HG02678 (cell line): Measurements from ENCODE around the gene STYX.

ENCODE experiments used
- ATAC-seq: cut with Tn5 transposase; IDR thresholded peaks from one replicate; pipeline ENCODE4 v1.9.1; 2021; ENCODE audit warnings: mild to moderate bottlenecking, moderate library complexity; ENCODE audit not compliant: unreplicated experiment

The STYX gene

GRCh38 chr14:52729925-52730708 is at the start of gene STYX:
Gene STYX (plus strand): TSS chr14:52730166. CDS start chr14:52730475, 309 bp downstream.
- ATAC-seq: peak; percentile 94

- no peak for ATAC-seq
Observed at GRCh38 chr14:52683985-52684520, 45.9 kb upstream of the STYX start.

DNA sequence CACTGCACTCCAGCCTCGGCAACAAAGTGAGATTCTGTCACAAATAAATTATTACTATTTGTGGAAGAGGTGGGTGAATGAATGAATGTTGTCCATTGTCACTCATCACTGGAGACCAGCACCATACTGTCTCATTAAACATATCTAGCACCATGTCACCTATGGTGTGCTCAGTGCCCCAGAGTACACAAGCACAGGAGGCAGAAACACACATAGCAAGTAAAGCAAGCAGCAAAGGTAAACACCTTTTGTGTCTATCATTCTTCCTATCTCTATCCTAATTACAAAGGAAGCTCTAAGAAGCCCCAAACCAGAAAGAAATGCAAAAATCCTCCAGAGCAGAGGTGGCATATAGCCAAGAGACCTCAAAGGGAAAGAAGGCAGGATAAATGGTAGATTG is 43.8 kb upstream of the STYX start:
- no peak for ATAC-seq

GRCh38 chr14:52690983-52691760 is 38.8 kb upstream of the STYX start:
- no peak for ATAC-seq

GRCh38 chr14:52692248-52692962 is 37.6 kb upstream of the STYX start:
- no peak for ATAC-seq

GRCh38 chr14:52693036-52693435 is 36.9 kb upstream of the STYX start:
- no peak for ATAC-seq

GRCh38 chr14:52693532-52693931 is 36.4 kb upstream of the STYX start:
- no peak for ATAC-seq

DNA sequence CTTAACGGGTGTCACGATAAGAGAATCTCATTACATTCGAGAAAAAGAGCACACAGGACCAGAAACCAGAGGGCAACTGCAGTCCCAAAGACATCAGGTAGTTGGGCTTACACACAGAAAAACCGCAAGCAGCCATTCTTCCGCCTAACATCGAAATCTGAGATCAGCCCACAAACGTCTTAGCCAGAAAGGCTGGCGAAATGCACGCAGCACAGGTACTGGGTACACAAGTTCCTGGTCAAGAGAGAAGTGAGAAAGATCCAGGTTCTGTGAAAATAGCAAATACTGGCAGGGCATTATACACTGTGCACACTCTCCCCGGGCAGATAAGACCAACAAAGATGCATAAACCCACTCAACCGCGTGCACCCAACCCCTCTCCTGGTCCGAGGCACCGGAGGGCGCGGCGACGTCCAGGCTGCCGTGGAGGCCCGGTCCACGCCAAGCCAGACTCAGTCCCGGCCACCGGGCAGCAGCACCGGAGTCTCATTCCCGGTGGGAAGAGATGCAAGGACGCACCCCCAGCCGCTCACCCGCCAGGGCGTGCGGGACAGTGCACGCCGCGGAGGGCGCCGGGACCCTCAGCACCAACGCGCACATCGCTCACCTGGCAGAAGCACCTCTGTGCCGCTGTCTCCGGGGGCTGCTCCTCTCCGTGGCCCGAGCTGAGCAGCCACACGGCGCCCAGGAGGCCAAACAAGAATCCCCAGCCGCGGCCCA is 35.0 kb upstream of the STYX start:
- peak; percentile 69 for ATAC-seq

DNA sequence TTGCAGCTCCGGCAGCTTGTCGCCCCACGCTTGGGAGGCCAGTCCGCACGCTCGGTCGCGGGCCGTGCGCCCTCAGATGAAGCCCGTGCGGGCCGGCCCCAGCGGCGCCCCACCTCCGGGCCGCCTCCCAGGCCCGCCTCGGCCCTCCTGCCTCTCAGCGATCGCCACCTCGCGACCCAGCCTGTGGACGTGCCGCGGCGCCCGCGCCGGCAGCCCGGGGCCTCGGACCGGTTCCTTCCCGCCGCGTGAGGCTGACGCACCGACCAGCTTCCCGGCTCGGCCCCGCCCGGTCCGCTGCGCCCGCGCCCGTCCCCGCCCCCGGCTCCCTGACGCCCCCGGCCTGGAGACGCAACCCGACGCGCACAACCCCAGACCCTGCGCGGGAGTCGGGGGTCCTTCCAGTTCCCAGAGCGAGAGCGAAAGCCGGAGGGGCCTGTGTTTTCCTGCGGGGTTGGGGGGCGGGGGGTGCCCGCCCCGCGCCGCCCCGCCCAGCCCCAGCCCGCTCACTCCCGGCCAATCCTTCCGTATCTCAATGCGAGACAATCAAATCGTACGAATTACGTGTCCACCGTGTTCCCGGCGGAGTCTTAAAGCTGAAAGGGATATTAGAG is 34.4 kb upstream of the STYX start, which contains the start of gene ERO1A:
ERO1A (minus strand) TSS at position 78 of the 611 bp plus-strand sequence; CDS start at position 1, 77 bp downstream.
- ATAC-seq: peak; percentile 72

GRCh38 chr14:52700701-52701172 is 29.2 kb upstream of the STYX start:
- no peak for ATAC-seq

DNA sequence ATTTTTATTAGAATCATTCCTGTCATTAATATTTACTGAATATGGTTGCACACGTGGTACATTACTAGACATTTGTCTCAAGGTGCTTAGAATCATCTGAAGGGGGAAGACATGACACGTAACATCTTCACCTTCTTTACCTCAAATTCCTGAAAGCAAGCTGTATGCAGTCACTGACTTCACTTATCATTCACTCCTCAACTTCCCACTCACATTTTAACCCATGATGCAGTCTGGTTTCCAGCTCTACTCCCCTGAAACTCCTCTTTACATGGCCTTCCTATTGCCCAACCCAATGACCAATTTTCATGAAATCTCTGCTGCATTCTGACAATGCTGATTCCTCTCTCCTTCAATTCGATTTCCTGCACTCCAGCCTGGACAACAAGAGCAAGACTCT is 28.7 kb upstream of the STYX start:
- no peak for ATAC-seq

DNA sequence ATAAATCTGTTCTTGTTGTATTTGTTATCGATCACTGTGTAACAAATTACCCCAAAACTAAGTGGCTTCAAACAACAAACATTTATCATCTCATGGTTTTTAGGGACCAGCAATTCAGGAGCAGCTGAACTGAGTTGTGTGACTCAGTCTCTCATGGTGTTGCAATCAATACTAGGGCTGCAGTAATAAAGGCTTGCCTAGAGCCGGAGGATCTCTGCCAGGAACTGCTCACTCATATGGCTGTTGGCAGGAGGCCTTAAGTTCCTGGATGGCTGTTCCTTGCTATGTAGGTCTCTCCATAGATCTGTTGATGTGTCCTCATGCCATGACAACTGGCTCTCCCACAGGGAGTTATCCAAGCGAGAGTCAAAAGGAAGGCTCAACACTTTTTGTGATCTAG is 26.7 kb upstream of the STYX start:
- no peak for ATAC-seq

DNA sequence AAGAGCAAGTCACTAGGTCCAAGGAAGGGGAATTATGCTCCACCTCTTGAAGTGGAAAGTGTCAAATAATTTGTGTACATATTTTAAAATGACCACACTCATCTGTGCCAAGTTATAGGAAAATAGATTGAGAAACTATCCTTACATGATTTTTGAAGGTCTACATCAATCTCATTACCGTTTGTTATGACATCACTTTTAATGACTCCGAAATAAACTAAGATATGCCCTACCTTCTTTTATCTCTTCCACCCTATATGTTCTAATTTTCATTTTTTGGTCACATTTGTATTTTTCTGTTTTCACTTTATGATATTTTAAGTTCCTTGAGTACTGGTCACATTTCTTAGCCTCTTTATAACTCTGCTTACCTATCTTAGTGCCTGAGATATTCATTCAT is 26.3 kb upstream of the STYX start:
- no peak for ATAC-seq

- ATAC-seq: no peak
Observed at GRCh38 chr14:52706286-52706685, 23.7 kb upstream of the STYX start.

- peak; percentile 98 for ATAC-seq
Observed at GRCh38 chr14:52706724-52707706, 23.0 kb upstream of the STYX start, which contains the start of gene PSMC6. Gene PSMC6 (plus strand): TSS chr14:52707200. CDS start chr14:52707220, 20 bp downstream.

DNA sequence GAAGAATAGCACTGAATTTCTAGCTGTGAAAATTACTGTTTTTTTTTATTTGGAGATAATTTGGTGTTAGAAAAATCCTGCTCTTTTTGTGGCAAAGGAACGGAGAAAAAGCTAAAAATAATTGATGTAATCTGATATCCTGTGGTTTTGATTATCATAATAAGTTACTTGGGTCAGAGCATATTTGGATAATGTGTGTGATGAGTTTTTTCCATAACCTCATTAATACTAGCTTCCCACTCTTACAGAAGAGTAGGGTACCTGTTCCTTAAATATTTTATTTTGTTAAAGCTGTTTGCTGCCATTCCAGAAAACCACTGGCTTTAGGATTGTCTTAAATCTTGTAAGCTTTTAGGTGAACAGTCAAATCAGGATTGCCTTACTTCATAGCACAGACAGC is 18.3 kb upstream of the STYX start:
- ATAC-seq: no peak

GRCh38 chr14:52716155-52716554 is 13.8 kb upstream of the STYX start:
- ATAC-seq: no peak

- ATAC-seq: no peak
Observed at GRCh38 chr14:52723514-52724359, 6.2 kb upstream of the STYX start.
